Endothelial cell of umbilical vein (primary cell): ENCODE results near the gene EPB41L4B. TPM values are rescaled to one million over a fixed set of nuclear protein-coding genes. Genes with fewer than 3 reads are reported as not detected.

ENCODE experiments used
- BruUV-seq: library from RNA; stranded (reverse); fragments of 400-500 nt; replicated peaks from 2 replicates; lab custom pipeline; 2021; lab: Mats Ljungman, UMichigan
- CTCF ChIA-PET: fragments of 300-600, 350-600 bp; sonication (Branson Sonifier 250); formaldehyde crosslinking; loops from one replicate; lab custom pipeline; 2021; ENCODE audit warnings: antibody characterized with exemption, inconsistent platforms; lab: Charles Lee
- POLR2A ChIA-PET: fragments of 300-600, 350-600 bp; sonication (Branson Sonifier 250); formaldehyde crosslinking; loops from one replicate; lab custom pipeline; 2021; ENCODE audit warnings: antibody characterized with exemption, inconsistent platforms; lab: Charles Lee
- DNase-seq: peaks from one replicate; pipeline ENCODE4 v3.0.0-alpha.2; 2011; ENCODE audit warnings: low read depth, low spot score
- FAIRE-seq: peaks from 2 replicates; lab custom pipeline; 2011; peaks lifted over from hg19 to GRCh38; lab: Jason Lieb, UNC
- H2AFZ ChIP-seq: 2 replicates; pipeline ENCODE4 v1.6.0; 2012; ENCODE audit warnings: low read depth, low read length, control low read depth, inconsistent platforms
- H3K27ac ChIP-seq: 2 replicates; pipeline ENCODE4 v1.5.1; 2011; ENCODE audit warnings: low read depth, mild to moderate bottlenecking, control low read depth, low read length, moderate library complexity; ENCODE audit not compliant: insufficient read depth
- H3K27me3 ChIP-seq, 2 experiments: 2 replicates each; pipeline versions ENCODE4 v1.6.0 to v1.6.1; 2011; ENCODE audit warnings: low read length in 2 of 2, mixed read lengths in 1 of 2; ENCODE audit not compliant: control insufficient read depth in 2 of 2, insufficient read depth in 2 of 2
- H3K36me3 ChIP-seq, 2 experiments: 2 replicates in 1 of 2; 3 replicates in 1 of 2; pipeline ENCODE4 v1.5.1; 2011; ENCODE audit warnings: low read length in 2 of 2, mild to moderate bottlenecking in 1 of 2, moderate library complexity in 1 of 2; ENCODE audit not compliant: control insufficient read depth in 2 of 2, insufficient read depth in 2 of 2; ENCODE audit errors: extremely low read depth in 1 of 2
- H3K4me1 ChIP-seq: 3 replicates; pipeline ENCODE4 v1.5.1; 2011; ENCODE audit warnings: mild to moderate bottlenecking, low read length; ENCODE audit not compliant: control insufficient read depth, insufficient read depth; ENCODE audit errors: extremely low read depth
- H3K4me2 ChIP-seq: 2 replicates; pipeline ENCODE4 v1.6.1; 2011; ENCODE audit warnings: low read length, control low read depth, mixed read lengths; ENCODE audit not compliant: insufficient read depth
- H3K4me3 ChIP-seq, 3 experiments: fragments of 200-600 bp in 1 of 3; sonication (generic), shearing (Covaris generic) in 1 of 3; replicated peaks in 1 of 3; 2 replicates each; pipeline ENCODE4 v1.5.1; 2011 to 2016; ENCODE audit warnings: control low read depth in 3 of 3, low read length in 3 of 3, mild to moderate bottlenecking in 2 of 3, inconsistent platforms in 1 of 3, low read depth in 1 of 3, moderate library complexity in 1 of 3; ENCODE audit not compliant: insufficient read depth in 1 of 3
- H3K79me2 ChIP-seq: 2 replicates; pipeline ENCODE4 v1.6.0; 2012; ENCODE audit warnings: low read length, inconsistent platforms; ENCODE audit not compliant: control insufficient read depth, insufficient read depth
- H3K9ac ChIP-seq: replicated peaks from 2 replicates; pipeline ENCODE3; 2011; ENCODE audit warnings: low read length, control low read depth; ENCODE audit not compliant: insufficient read depth; ENCODE audit errors: extremely low read depth
- H3K9me1 ChIP-seq: replicated peaks from 3 replicates; pipeline ENCODE4 v1.6.0; 2011; ENCODE audit warnings: mild to moderate bottlenecking, low read length; ENCODE audit not compliant: control insufficient read depth, insufficient read depth; ENCODE audit errors: extremely low read depth
- H3K9me3 ChIP-seq: replicated peaks from 2 replicates; pipeline ENCODE4 v1.5.1; 2012; ENCODE audit warnings: low read length, inconsistent platforms; ENCODE audit not compliant: control insufficient read depth, insufficient read depth
- H4K20me1 ChIP-seq: replicated peaks from 2 replicates; pipeline ENCODE3; 2011; ENCODE audit warnings: mild to moderate bottlenecking, low read length; ENCODE audit not compliant: control insufficient read depth, insufficient read depth; ENCODE audit errors: extremely low read depth
- CTCF ChIP-seq, 2 donors: IDR thresholded peaks; 1 replicate in 1 of 2; 2 replicates in 1 of 2; pipeline ENCODE4 v1.5.1; 2011; ENCODE audit warnings: low read length in 2 of 2, mild to moderate bottlenecking in 2 of 2, moderate library complexity in 2 of 2, control low read depth in 1 of 2, inconsistent platforms in 1 of 2, low read depth in 1 of 2; ENCODE audit not compliant: insufficient read depth in 1 of 2; ENCODE audit errors: extremely low read depth in 1 of 2
- EZH2 ChIP-seq: IDR thresholded peaks from 2 replicates; pipeline ENCODE4 v1.6.1; 2012; ENCODE audit warnings: borderline replicate concordance, low read depth, mild to moderate bottlenecking, moderate library complexity, low read length, inconsistent platforms; ENCODE audit not compliant: severe bottlenecking
- FOS ChIP-seq: IDR thresholded peaks from 2 replicates; pipeline ENCODE4 v1.6.1; 2011; ENCODE audit warnings: mild to moderate bottlenecking, low read length, moderate library complexity, borderline replicate concordance; ENCODE audit not compliant: insufficient read depth
- GATA2 ChIP-seq: IDR thresholded peaks from 2 replicates; pipeline ENCODE4 v1.7.0; 2011; ENCODE audit warnings: low read depth, mild to moderate bottlenecking, moderate library complexity, mixed read lengths, low read length; ENCODE audit not compliant: insufficient read length, insufficient read depth
- JUN ChIP-seq: IDR thresholded peaks from 2 replicates; pipeline ENCODE4 v1.6.1; 2011; ENCODE audit warnings: borderline replicate concordance, low read depth; ENCODE audit not compliant: insufficient read length, insufficient read depth
- MAX ChIP-seq: IDR thresholded peaks from 2 replicates; pipeline ENCODE4 v1.6.1; 2011; ENCODE audit not compliant: insufficient read depth, insufficient read length
- MYC ChIP-seq: IDR thresholded peaks from one replicate; pipeline ENCODE4 v1.6.1; 2011; ENCODE audit warnings: mild to moderate bottlenecking, low read depth, low read length
- POLR2A ChIP-seq: IDR thresholded peaks from 2 replicates; pipeline ENCODE4 v1.6.1; 2012; ENCODE audit warnings: low read depth, mild to moderate bottlenecking, control low read depth, low read length
- POLR2AphosphoS5 ChIP-seq: IDR thresholded peaks from 2 replicates; pipeline ENCODE4 v1.6.1; 2012; ENCODE audit warnings: low read depth, mild to moderate bottlenecking, control low read depth, low read length, moderate library complexity; ENCODE audit not compliant: insufficient read depth
- dilution Hi-C: fragments of 300-500 bp; cut with MboI; formaldehyde crosslinking; loops from one replicate; pipeline ENCODE4 v1.15.0; 2019; ENCODE audit warnings: low sequenced_read_pairs; ENCODE audit not compliant: extremely low pct_ligation_motif_present
- intact Hi-C: fragments of 100-400 bp; cut with micrococcal nuclease; formaldehyde crosslinking; loops from one replicate; pipeline ENCODE4 v1.10.0; 2022
- polyA plus RNA-seq, 4 experiments: library from polyadenylated mRNA; depleted of rRNA in 3 of 4; stranded (reverse) in 3 of 4; unstranded in 1 of 4; fragments of >200 nt; gene quantifications; 2 replicates each; pipeline versions ENCODE4 v1.2.1 to v1.2.3, GENCODE V29; 2011 to 2012; ENCODE audit warnings: missing spikeins in 1 of 4
- total RNA-seq: library from RNA; stranded (reverse); gene quantifications from 2 replicates; pipeline ENCODE4 v1.2.3, GENCODE V29; 2021

EPB41L4B gene
- total and polyA plus RNA-seq, 2 donors (not counting 3 experiments of a cell fraction or from before 2014, with no cell fraction given): 0.10 to 0.15 TPM

GRCh38 chr9:109351032-109351431 lies 30.2 kb upstream of the EPB41L4B start:
- no peaks in the 10 kb centered on the region for H4K20me1 ChIP-seq
- FAIRE-seq (no peak), DNase-seq (no peak)
- BruUV-seq: no TSS peak
- intact Hi-C loops: no loop called here
- no peaks in the 10 kb centered on the region for H3K36me3 ChIP-seq
- dilution Hi-C loops: no loop called here
- no peak overlapping the region for H3K4me3 ChIP-seq
- no peaks in the 10 kb centered on the region for H3K27me3 ChIP-seq
- no peak overlapping the region for H3K27ac ChIP-seq
- H3K4me2 ChIP-seq: no peak overlapping the region
- H3K79me2 ChIP-seq: no peaks in the 10 kb centered on the region
- no peaks in the 10 kb centered on the region for H3K9me3 ChIP-seq
- no peak overlapping the region for H3K9ac ChIP-seq
- no peaks in the 10 kb centered on the region for H3K4me1 ChIP-seq
- H2AFZ ChIP-seq: no peak overlapping the region
- TF ChIP-seq GATA2: no peak
- no peak for TF ChIP-seq MYC
- TF ChIP-seq EZH2: no peak
- no peak for TF ChIP-seq POLR2AphosphoS5
- TF ChIP-seq JUN: no peak
- TF ChIP-seq CTCF (IDR thresholded peaks at IDR 0.05; ENCODE audit: extremely low read depth in 1 of 2, insufficient read depth in 1 of 2, low read depth in 1 of 2, low read length in 2 of 2): no peak
- no peak for TF ChIP-seq POLR2A
- TF ChIP-seq MAX: no peak
- TF ChIP-seq FOS: no peak
- no peaks in the 10 kb centered on the region for H3K9me1 ChIP-seq
- ChIA-PET CTCF (no interaction called here), POLR2A (no interaction called here)
